NCI-H2029 treated with DMSO at 0.1 percent for 48 hours (cell line): Measurements from ENCODE around the gene PTPA.
"Not testable (repeated sequence)": the region's sequence is repeated elsewhere in the genome, so short reads cannot be mapped to it uniquely, and the experiment has no call there.

Experiments used
- DNase-seq: peaks from one replicate; lab custom pipeline; 2025; lab: John Stamatoyannopoulos, UW

PTPA gene

GRCh38 chr9:129177791-129178567, 66.8 kb downstream of the PTPA start, which contains the start of gene IER5L:
TSS of gene IER5L (minus strand) at chr9:129178261. CDS start at chr9:129178052, 209 bp downstream.
- DNase-seq = peak; percentile 72

DNA sequence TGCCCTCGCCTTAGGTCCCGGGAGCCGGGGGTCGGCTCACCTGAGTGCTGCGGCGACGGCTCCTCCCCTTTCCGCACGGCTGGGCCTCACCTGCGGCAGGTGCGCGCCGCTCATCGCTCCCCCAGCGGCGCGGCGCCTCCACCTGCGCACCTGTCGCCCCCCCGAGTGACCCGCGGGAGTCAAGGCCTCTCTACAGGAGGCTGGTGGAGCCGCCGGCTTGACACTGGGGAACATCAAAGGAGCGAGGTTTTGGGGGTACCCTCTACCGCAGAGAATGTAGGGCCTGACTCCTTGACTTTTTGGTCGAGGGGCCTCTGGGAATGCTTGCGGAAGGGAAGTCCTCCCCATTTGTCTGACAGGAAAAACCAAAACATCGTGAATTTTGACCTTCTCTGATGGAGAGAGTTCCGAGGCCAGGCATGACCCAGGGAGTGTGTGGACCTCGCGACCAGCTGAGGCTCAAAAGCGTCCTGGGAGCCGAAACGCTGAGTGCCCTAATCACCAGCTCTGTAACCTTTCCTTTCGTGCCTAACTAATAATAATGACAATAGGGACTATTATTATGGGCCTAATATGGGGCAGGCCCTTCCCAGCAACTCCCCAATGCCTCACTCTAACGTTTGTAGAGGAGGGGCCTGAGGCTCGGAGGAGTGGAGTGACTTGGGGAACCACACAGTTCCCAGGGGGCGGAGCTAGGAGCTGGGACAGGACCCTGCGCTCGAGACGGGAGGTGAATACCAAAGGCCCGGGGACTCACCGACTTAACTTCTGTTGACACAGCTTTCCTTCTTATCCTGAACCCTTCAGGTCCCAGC, 67.6 kb downstream of the PTPA start:
- no peak for DNase-seq

GRCh38 chr9:129181246-129181645, 70.0 kb downstream of the PTPA start:
- no peak for DNase-seq

DNA sequence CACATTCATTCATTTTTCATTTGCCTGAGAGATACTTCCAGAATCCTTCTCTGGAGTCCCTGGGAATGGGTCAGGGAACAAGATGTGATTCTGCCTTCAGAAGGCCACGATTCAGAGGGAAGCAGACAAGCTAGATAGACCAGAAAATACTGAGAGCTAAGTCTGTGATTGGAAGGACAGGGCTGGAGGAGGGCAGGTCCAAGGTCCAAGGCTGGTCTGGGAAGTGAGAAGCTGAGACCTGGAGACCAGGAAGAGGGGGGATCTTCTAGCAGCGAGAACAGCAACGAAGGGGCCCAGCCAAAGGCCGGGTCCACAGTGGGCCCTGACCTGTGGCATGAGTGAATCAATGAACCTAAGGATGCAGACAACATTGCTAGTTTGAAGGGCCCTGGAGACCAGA, 70.9 kb downstream of the PTPA start:
- DNase-seq = no peak

- no peak for DNase-seq
These were observed 71.6 kb downstream of the PTPA start for GRCh38 chr9:129182625-129183494.

DNA sequence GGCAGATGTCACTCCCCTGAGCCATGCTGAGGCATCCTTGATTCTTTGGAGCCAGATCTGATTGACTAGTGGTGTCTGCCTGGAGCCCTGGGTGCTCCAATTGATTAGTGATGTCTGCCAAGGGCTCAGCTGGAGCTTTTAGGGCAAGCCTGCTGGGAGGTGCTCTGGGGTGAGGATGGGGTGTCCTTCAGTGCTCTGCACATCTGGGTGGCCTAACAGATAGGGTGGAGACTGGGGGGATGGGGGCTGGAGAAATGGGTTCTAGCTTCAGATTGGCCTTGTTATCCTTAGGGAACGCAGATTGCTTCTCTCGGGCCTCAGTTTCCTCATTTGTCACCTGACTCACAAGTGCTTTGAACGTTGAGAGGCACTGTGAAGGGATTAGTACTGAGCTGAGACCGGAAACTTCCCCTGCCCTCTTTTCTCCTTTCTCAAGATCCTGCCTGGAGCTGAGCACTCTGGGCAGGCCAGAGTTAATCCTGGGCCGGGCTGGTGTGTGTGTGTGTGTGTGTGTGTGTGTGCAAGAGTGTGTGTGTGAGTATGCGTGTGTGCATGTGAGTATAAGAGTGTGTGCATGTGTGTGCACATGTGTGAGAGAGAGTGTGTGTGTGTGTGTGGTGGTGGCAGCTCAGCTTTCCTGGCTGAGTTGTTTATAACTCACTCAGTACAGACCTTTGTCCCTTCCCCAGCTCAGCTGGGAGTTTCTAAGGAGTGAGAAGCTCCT, 72.4 kb downstream of the PTPA start:
- no peak for DNase-seq

DNA sequence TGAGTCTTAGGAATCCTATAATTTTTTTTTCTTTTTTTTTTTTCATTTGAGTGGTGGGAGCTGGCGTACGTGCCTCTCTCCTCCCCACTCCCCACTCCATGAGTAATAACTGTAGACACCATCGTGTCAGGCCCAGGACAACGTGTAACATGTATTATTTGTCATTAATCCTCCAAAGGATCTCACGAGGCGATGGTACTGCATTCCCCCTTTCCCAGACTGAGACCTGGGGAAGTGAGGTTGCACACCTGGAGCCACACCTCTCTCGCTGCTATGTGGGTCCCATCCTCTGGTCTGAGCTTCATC, 73.0 kb downstream of the PTPA start:
- DNase-seq = no peak

DNA sequence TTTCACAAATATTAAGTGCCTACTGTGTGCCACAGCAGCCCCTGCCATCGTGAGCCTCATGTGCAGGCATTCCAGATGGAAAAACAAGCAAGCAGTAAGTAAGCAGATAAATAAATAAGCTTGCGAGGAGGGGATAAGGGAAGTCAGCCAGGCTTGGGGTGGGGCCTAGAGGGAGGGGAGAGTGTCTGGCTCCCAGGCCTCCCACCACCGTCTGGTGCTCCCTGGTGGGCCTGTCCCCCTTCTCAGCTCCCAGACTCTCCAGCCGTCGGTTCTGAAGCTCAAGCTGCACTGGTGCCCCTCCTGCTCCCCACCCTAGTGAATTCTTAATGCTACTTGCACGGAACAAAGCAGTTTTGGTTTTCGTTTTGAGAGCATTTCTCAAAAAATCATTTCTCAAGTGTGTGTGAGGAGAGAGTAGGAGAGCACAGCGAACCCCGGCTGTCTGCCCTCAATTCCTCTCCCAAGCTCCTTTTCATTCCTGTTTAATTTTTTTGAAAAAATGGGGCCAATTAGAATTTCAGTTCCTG, 73.4 kb downstream of the PTPA start:
- DNase-seq = no peak

GRCh38 chr9:129185402-129185801, 74.2 kb downstream of the PTPA start:
- no peak for DNase-seq

DNA sequence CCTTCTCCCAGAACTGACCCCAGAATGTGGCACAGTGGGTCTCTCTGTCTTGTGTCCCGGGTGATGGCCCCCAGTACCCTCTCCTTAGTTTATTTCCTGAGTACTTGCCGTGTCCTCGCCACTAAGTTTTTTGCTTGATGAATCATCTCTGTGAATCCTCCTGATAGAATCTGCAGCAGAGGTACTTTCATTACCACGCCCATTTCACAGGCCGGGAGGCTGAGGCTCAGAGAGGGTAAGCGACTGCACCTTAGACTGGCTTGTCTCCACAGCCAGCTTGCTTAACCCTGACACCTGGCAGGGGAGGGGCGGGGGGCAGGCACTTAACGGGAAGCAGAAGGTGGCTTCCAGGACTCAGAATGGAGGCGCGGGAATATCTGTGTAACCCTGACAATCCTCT, 74.8 kb downstream of the PTPA start:
- no peak for DNase-seq

DNA sequence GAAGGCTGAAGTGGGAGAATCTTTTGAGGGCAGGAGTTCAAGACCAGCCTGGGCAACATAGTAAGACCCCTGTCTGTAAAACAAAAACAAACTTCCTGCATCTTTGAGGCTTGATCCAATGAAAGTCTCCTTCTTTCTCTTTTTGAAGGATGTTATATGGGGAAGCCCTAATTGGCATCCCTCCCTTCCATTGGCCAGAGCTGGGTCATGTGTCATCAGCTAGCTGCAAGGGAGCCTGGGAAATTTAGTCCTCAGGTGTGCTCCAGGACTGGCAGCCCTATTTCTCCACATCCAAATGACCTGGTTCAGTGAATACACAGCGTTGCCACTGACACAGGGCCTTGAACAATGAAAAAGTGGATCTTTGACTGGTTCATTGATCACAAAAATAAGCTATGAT, 75.8 kb downstream of the PTPA start:
- no peak for DNase-seq

GRCh38 chr9:129189971-129190370, 78.8 kb downstream of the PTPA start:
- not testable (repeated sequence) for DNase-seq

GRCh38 chr9:129191234-129191633, 80.0 kb downstream of the PTPA start:
- no peak for DNase-seq

DNA sequence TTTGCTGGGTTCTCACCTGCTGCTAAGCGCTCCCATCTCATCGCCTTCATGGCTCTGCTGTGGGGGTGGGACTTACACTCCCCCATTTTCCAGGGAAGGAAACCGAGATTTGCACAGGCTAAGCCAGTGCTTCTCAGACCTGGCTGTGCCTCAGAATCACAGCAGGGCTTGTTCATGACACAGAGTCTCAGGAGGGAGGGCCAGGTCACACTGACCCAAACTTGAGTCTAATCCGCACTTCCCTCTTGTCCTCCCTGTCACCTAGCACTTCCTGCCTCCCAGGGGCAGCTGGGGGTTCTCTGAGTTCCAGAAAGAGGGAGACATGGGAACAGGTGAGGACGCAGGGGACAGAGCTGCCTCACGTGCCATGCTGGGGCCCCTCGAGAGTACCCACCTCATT, 82.4 kb downstream of the PTPA start:
- DNase-seq = no peak

DNA sequence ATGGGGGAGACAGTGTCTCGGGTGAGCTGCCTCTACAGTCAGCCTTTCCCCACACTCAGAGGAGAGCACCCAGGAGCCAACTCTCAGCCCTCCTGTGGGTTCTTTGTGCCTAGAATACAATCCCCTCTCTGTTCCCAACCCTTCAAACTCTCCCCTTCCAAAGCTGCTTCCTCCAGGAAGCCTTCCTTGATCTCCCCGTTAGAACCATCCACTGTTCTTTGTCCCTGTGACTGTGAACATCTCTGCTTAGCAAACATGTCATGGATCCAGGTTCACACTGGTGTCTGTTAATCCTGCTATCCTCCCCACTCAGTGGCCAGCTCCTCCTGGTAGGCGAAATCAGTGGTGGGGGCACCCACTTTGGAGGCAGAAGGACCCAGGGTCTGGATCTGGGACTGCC, 83.0 kb downstream of the PTPA start:
- DNase-seq = no peak

DNA sequence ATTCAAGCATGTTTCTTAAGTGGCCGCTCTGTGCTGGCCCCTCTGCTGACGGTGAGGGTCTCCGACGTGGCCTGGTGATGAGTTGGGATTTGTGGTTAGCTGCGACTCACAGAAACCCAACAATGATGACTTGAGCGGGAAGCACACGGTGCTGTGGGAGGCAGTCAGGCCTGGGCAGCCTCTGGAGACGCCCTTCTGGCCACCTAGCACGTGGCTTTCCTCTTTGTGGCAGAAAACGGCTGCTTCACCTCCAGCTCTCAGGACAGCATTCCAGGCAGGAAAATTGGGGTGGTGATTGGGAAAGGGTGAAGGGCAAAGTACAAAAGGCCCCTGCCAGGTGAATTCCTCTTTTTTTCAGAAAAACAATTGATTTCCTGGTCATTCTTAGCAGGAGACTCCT, 84.4 kb downstream of the PTPA start:
- no peak for DNase-seq

DNA sequence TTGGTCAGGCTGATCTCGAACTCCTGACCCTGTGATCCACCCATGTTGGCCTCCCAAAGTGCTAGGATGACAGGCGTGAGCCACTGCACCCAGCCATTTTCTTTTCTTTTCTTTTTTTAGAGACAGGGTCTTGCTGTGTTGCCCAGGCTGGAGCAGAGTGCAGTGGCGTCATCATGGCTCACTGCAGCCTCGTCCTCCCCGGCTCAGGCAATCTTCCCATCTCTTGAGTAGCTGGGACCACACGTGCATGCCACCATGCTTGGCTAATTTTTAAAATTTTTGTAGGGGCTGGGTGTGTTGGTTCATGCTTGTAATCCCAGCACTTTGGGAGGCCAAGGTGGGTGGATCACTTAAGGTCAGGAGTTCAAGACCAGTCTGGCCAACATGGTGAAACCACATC, 85.8 kb downstream of the PTPA start:
- not testable (repeated sequence) for DNase-seq

GRCh38 chr9:129197978-129198318, 86.7 kb downstream of the PTPA start:
- DNase-seq = no peak
